Ascending aorta (tissue), 2 donors: Measurements from ENCODE around the gene PDGFC. TPM values are rescaled to one million over a fixed set of nuclear protein-coding genes. Genes with fewer than 3 reads are reported as not detected.

Experiments used
- DNase-seq, 2 donors: peaks; one replicate each; pipeline ENCODE4 v3.0.0-alpha.2; 2019; ENCODE audit warnings: low spot score in 2 of 2
- H3K27ac ChIP-seq, 2 donors: fragments of 200-600 bp; sonication (generic); one replicate each; pipeline ENCODE4 v1.5.1; 2016 to 2017; ENCODE audit warnings: mild to moderate bottlenecking in 1 of 2
- H3K27me3 ChIP-seq: fragments of 200-600 bp; sonication (generic); one replicate; pipeline ENCODE4 v1.5.1; 2017
- H3K36me3 ChIP-seq, 2 donors: fragments of 200-600 bp; sonication (generic); one replicate each; pipeline ENCODE4 v1.5.1; 2016
- H3K4me1 ChIP-seq, 2 donors: fragments of 200-600 bp; sonication (generic); one replicate each; pipeline ENCODE4 v1.5.1; 2016 to 2017; ENCODE audit warnings: mild to moderate bottlenecking in 1 of 2
- H3K4me3 ChIP-seq, 2 donors: fragments of 200-600 bp; sonication (generic); one replicate each; pipeline ENCODE4 v1.5.1; 2016 to 2017; ENCODE audit warnings: mild to moderate bottlenecking in 1 of 2
- H3K9me3 ChIP-seq, 2 donors: fragments of 200-600 bp; sonication (generic); one replicate each; pipeline ENCODE4 v1.5.1; 2016
- intact Hi-C: fragments of 100-400 bp; cut with DNase I; formaldehyde crosslinking; loops from one replicate; pipeline ENCODE4 v1.15.1; 2023
- total RNA-seq: library from RNA; depleted of rRNA; stranded (reverse); fragments of >200 nt; gene quantifications from one replicate; pipeline ENCODE4 v1.1.0, GENCODE V29; 2016
- TF ChIP-seq, protein P1 (sequence below), 3 experiments: fragments of 200-600 bp in 2 of 3; fragments of 450-650 bp in 1 of 3; sonication (generic) in 2 of 3; IDR thresholded peaks; one replicate each; pipeline ENCODE4 v1.5.1; 2016 to 2019; ENCODE audit warnings: antibody characterized with exemption in 3 of 3, mild to moderate bottlenecking in 1 of 3, moderate library complexity in 1 of 3

PDGFC gene
- total RNA-seq, 1 donor from 2014 or later = 21.0 TPM

DNA sequence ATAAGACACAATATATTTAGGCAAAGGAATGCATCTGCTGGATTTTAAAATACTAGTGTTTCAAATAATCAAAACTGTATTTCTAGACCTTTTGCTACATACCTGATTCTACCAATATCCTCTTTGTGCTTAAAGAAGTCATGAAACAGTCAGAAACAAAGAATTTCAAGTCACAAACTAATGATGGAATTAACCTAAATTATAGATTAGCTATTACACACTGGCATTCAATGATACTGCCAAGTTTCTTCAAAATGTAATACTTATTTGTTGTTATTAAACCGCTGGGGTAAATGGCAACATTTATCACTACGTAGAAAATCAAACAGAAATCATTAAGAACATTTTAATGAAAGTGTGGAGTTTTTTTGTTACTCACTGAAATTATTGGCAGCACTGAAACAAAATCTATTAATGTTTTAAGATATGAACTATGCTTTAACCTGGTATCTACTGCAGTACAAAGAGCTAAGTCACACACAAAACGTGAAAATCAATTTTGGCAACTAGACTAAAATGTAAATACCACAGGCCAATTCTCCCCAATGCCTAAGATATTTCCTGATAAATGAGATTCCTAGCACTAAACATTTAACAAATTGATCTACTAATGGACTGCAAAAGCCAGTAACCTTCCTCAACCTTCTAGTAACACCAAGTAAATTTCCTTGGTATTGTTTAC, 19.4 kb downstream of the PDGFC start:
- H3K36me3 ChIP-seq = no peaks in the 10 kb centered on the region
- no peak for DNase-seq
- intact Hi-C loops = loop anchor here (10.0 kb wide), 1 partner anchor 1277 kb away; no protein-coding TSS in a partner anchor
- H3K9me3 ChIP-seq = no peaks in the 10 kb centered on the region
- peak overlapping the region in 1 of 2 donors; percentile 47 for H3K4me3 ChIP-seq
- TF ChIP-seq, protein P1, sequence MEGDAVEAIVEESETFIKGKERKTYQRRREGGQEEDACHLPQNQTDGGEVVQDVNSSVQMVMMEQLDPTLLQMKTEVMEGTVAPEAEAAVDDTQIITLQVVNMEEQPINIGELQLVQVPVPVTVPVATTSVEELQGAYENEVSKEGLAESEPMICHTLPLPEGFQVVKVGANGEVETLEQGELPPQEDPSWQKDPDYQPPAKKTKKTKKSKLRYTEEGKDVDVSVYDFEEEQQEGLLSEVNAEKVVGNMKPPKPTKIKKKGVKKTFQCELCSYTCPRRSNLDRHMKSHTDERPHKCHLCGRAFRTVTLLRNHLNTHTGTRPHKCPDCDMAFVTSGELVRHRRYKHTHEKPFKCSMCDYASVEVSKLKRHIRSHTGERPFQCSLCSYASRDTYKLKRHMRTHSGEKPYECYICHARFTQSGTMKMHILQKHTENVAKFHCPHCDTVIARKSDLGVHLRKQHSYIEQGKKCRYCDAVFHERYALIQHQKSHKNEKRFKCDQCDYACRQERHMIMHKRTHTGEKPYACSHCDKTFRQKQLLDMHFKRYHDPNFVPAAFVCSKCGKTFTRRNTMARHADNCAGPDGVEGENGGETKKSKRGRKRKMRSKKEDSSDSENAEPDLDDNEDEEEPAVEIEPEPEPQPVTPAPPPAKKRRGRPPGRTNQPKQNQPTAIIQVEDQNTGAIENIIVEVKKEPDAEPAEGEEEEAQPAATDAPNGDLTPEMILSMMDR (IDR thresholded peaks at IDR 0.05) = no peak
- peak overlapping the region; percentile 70 to 83 for H3K27ac ChIP-seq
- H3K4me1 ChIP-seq = peaks cover 0 to 39% of the 10 kb centered on the region in 2 donors
- H3K27me3 ChIP-seq = no peaks in the 10 kb centered on the region

DNA sequence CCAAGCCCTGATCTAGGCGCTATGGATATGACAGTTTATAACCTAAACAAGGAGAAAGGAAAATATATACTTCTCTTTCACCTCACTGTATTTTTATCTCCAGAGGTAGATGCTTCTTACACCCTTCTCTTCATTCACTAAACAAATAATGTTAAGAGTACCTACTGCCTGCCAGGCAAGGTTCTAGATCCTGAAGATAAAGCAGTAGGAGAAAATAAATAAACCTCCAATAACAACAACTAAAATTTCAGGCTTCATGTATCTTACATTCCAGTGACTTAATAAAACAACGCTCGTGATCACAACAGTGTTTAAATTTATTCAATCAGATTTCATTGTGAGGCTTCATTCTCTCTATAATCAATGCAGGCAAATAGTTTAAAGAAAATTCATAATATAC, 20.7 kb downstream of the PDGFC start:
- no peaks in the 10 kb centered on the region for H3K27me3 ChIP-seq
- H3K9me3 ChIP-seq = no peaks in the 10 kb centered on the region
- H3K4me1 ChIP-seq = peaks cover 0 to 42% of the 10 kb centered on the region in 2 donors
- intact Hi-C loops = loop anchor here (10.0 kb wide), 1 partner anchor 1276 kb away; no protein-coding TSS in a partner anchor
- H3K4me3 ChIP-seq = peak overlapping the region; percentile 3 to 47
- TF ChIP-seq, protein P1 (IDR thresholded peaks at IDR 0.05) = no peak
- no peak for DNase-seq
- no peaks in the 10 kb centered on the region for H3K36me3 ChIP-seq
- peak overlapping the region; percentile 70 to 83 for H3K27ac ChIP-seq

DNA sequence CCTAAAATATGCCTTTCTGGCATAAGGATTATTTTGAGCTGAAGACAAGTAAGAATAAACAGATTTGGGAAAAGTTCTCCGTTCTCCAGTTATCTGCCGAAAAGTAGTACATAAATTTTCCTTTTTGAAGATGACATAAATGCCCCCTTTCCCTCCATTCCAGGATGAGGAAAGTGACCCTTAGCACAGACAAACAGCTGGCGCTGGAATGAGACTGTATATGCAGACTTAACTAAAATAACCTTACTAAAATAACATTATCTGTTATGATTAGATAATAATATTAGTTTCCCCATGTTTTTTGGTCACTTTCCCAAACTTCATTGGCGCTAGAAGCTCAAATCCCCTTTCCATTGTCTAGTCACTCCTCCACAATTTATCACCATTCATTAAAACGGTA, 21.5 kb downstream of the PDGFC start:
- H3K27ac ChIP-seq = peak overlapping the region; percentile 70 to 83
- H3K27me3 ChIP-seq = no peaks in the 10 kb centered on the region
- H3K9me3 ChIP-seq = no peaks in the 10 kb centered on the region
- intact Hi-C loops = loop anchor here (10.0 kb wide), 1 partner anchor 1275 kb away; no protein-coding TSS in a partner anchor
- TF ChIP-seq, protein P1 (IDR thresholded peaks at IDR 0.05) = no peak
- H3K4me3 ChIP-seq = peak overlapping the region in 1 of 2 donors; percentile 47
- H3K4me1 ChIP-seq = peaks cover 0 to 46% of the 10 kb centered on the region in 2 donors
- no peaks in the 10 kb centered on the region for H3K36me3 ChIP-seq
- no peak for DNase-seq

DNA sequence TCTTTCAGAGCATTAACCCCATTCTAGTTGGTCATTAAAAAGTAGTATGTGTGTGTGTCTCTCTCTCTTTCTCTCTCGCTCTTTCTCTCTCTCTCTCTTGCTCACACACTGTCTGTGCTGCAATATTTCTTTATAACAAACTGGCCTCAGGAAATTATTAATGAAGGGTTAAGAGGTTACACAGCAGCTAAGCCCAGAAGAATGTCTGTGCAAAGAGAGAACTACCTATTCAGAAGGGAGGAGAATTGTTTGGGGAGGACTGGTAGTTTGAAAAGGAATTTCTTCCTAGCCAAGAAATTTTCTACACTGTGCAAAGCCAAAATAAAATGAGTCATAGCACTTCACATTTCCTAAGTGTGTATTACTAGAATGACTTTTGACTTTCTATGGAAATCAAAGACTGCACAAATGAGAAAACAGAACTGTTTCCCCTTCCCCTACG, 22.2 kb downstream of the PDGFC start:
- peaks cover 0 to 49% of the 10 kb centered on the region in 2 donors for H3K4me1 ChIP-seq
- TF ChIP-seq, protein P1 (IDR thresholded peaks at IDR 0.05) = no peak
- no peak for DNase-seq
- H3K36me3 ChIP-seq = no peaks in the 10 kb centered on the region
- intact Hi-C loops = loop anchor here (5.0 kb wide), 3 partner anchors 57 to 177 kb away; no protein-coding TSS in a partner anchor
- H3K4me3 ChIP-seq = peak overlapping the region in 1 of 2 donors; percentile 47
- peak overlapping the region; percentile 83 to 87 for H3K27ac ChIP-seq
- H3K27me3 ChIP-seq = no peaks in the 10 kb centered on the region
- H3K9me3 ChIP-seq = no peaks in the 10 kb centered on the region

DNA sequence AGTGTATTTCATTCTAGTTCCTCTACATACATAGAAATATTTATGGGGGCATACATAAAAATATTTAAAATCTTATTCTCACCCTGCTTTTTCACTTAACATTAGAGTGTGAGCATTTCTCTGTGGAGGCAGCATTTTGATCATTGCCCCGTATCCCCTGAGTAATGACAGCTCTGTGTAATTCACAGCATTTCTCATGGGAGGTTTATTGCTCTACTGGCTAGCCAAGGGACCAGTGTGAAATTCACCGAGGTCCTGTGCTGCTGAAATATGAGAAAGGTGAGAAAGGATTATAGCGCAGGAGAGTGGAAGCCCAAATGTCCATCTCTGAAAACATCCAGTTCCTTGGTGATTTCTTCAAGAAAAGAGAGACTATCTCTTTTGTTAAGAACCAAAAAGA, 22.9 kb downstream of the PDGFC start:
- H3K27ac ChIP-seq = peak overlapping the region; percentile 83 to 87
- TF ChIP-seq, protein P1 (IDR thresholded peaks at IDR 0.05) = no peak
- DNase-seq = no peak
- no peaks in the 10 kb centered on the region for H3K9me3 ChIP-seq
- intact Hi-C loops = loop anchor here (5.0 kb wide), 3 partner anchors 56 to 176 kb away; no protein-coding TSS in a partner anchor
- peak overlapping the region in 1 of 2 donors; percentile 47 for H3K4me3 ChIP-seq
- no peaks in the 10 kb centered on the region for H3K36me3 ChIP-seq
- peaks cover 4 to 47% of the 10 kb centered on the region in 2 donors for H3K4me1 ChIP-seq
- H3K27me3 ChIP-seq = no peaks in the 10 kb centered on the region
